ENCODE data around the gene DDX49.
"Not testable (repeated sequence)": the region's sequence is repeated elsewhere in the genome, so short reads cannot be mapped to it uniquely, and the experiment has no call there.

DDX49 gene

GRCh38 chr19:18948075-18948975, 28.8 kb downstream of the DDX49 start:
- no peak for DNase-seq (ENCODE audit: extremely low spot score)
- POLR2A ChIA-PET: no interaction called here
- CTCF ChIA-PET: interaction anchor here (0.6 to 0.7 kb wide), 2 partner anchors 10 to 22 kb away, joined by 3 read pairs; no protein-coding TSS in a partner anchor
- TF ChIP-seq FOXA1 (IDR thresholded peaks at IDR 0.05): no peak

GRCh38 chr19:18948976-18949356, 29.5 kb downstream of the DDX49 start:
- DNase-seq (ENCODE audit: extremely low spot score): no peak
- ChIA-PET CTCF (interaction anchor here (0.6 to 1.1 kb wide), 2 partner anchors 38 to 318 kb away, joined by 4 read pairs; no protein-coding TSS in a partner anchor), POLR2A (no interaction called here)
- TF ChIP-seq HDGF (IDR thresholded peaks at IDR 0.05; ENCODE audit: borderline replicate concordance) (no peak), FOXM1 (IDR thresholded peaks at IDR 0.05; ENCODE audit: borderline replicate concordance) (no peak), BHLHE40 (IDR thresholded peaks at IDR 0.05; ENCODE audit: borderline replicate concordance) (no peak), L3MBTL2 (conservative IDR thresholded peaks at IDR 0.05) (no peak)

DNA sequence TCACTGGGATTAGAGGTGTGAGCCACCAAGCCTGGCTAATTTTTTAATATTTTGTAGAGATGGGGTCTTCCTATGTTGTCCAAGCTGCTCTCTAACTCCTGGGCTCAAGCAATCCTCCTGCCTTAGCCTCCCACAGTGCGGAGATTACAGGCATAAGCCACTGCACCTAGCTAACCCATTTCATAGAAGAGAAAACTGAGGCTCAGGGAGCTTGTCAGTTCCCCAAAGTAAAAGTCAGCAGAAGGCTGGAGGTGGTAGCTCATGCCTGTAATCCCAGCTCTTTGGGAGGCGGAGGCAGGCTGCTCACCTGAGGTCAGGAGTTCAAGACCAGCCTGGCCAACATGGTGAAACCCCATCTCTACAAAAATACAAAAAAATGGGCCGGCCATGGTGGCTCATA, 30.3 kb downstream of the DDX49 start:
- CTCF ChIA-PET: interaction anchor here (0.6 to 1.1 kb wide), 2 partner anchors 37 to 319 kb away, joined by 4 read pairs; no protein-coding TSS in a partner anchor
- POLR2A ChIA-PET: no interaction called here
- TF ChIP-seq L3MBTL2 (conservative IDR thresholded peaks at IDR 0.05) (no peak), FOXA1 (IDR thresholded peaks at IDR 0.05) (no peak), TARDBP (IDR thresholded peaks at IDR 0.05) (no peak), BHLHE40 (IDR thresholded peaks at IDR 0.05; ENCODE audit: borderline replicate concordance) (no peak), ELF4 (IDR thresholded peaks at IDR 0.05) (no peak), FOXK2 (IDR thresholded peaks at IDR 0.05) (no peak), HDGF (IDR thresholded peaks at IDR 0.05; ENCODE audit: borderline replicate concordance) (no peak), NFRKB (IDR thresholded peaks at IDR 0.05) (no peak), CTBP1 (IDR thresholded peaks at IDR 0.05; ENCODE audit: borderline replicate concordance) (no peak), ZNF384 (IDR thresholded peaks at IDR 0.05) (no peak), FOXM1 (IDR thresholded peaks at IDR 0.05; ENCODE audit: borderline replicate concordance) (no peak), ARNT (IDR thresholded peaks at IDR 0.05) (no peak), SUZ12 (IDR thresholded peaks at IDR 0.05) (no peak), LEF1 (IDR thresholded peaks at IDR 0.05; ENCODE audit: borderline replicate concordance) (no peak), SP1 (IDR thresholded peaks at IDR 0.05) (no peak)
- TF ChIP-seq, protein P1, sequence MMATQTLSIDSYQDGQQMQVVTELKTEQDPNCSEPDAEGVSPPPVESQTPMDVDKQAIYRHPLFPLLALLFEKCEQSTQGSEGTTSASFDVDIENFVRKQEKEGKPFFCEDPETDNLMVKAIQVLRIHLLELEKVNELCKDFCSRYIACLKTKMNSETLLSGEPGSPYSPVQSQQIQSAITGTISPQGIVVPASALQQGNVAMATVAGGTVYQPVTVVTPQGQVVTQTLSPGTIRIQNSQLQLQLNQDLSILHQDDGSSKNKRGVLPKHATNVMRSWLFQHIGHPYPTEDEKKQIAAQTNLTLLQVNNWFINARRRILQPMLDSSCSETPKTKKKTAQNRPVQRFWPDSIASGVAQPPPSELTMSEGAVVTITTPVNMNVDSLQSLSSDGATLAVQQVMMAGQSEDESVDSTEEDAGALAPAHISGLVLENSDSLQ (IDR thresholded peaks at IDR 0.05): no peak
- DNase-seq (ENCODE audit: extremely low spot score): no peak

GRCh38 chr19:18951721-18952281, 32.3 kb downstream of the DDX49 start:
- no peak for DNase-seq (ENCODE audit: extremely low spot score)
- no peak for TF ChIP-seq SP1 (IDR thresholded peaks at IDR 0.05)
- no peak for TF ChIP-seq FOXM1 (IDR thresholded peaks at IDR 0.05; ENCODE audit: borderline replicate concordance)
- no peak for TF ChIP-seq BHLHE40 (IDR thresholded peaks at IDR 0.05; ENCODE audit: borderline replicate concordance)
- no peak for TF ChIP-seq SUZ12 (IDR thresholded peaks at IDR 0.05)
- 0 out of 2 replicates have a peak, but pooled peaks have one; percentile 19 for TF ChIP-seq ZNF384 (IDR thresholded peaks at IDR 0.05)
- no peak for TF ChIP-seq TARDBP (IDR thresholded peaks at IDR 0.05)
- TF ChIP-seq FOXA1 (IDR thresholded peaks at IDR 0.05): no peak
- ChIA-PET POLR2A (no interaction called here), CTCF (no interaction called here)

GRCh38 chr19:18952364-18953003, 33.0 kb downstream of the DDX49 start:
- CTCF ChIA-PET; DNase-seq (ENCODE audit: extremely low spot score): not testable (repeated sequence)

GRCh38 chr19:18954094-18954493, 34.6 kb downstream of the DDX49 start:
- POLR2A ChIA-PET: no interaction called here
- DNase-seq (ENCODE audit: extremely low spot score): no peak
- TF ChIP-seq BHLHE40 (IDR thresholded peaks at IDR 0.05; ENCODE audit: borderline replicate concordance): no peak
- TF ChIP-seq LEF1 (IDR thresholded peaks at IDR 0.05; ENCODE audit: borderline replicate concordance): no peak
- no peak for TF ChIP-seq FOXM1 (IDR thresholded peaks at IDR 0.05; ENCODE audit: borderline replicate concordance)
- TF ChIP-seq TARDBP (IDR thresholded peaks at IDR 0.05): no peak
- TF ChIP-seq CTBP1 (IDR thresholded peaks at IDR 0.05; ENCODE audit: borderline replicate concordance): no peak
- TF ChIP-seq SP1 (IDR thresholded peaks at IDR 0.05): no peak
- TF ChIP-seq HDGF (IDR thresholded peaks at IDR 0.05; ENCODE audit: borderline replicate concordance): no peak
- TF ChIP-seq ZNF384 (IDR thresholded peaks at IDR 0.05): no peak
- TF ChIP-seq, protein P1 (IDR thresholded peaks at IDR 0.05): no peak
- TF ChIP-seq SUZ12 (IDR thresholded peaks at IDR 0.05): no peak
- TF ChIP-seq FOXA1 (IDR thresholded peaks at IDR 0.05): no peak
- no peak for TF ChIP-seq FOXK2 (IDR thresholded peaks at IDR 0.05)
- TF ChIP-seq ARNT (IDR thresholded peaks at IDR 0.05): no peak
- no peak for TF ChIP-seq L3MBTL2 (conservative IDR thresholded peaks at IDR 0.05)
- CTCF ChIA-PET: no interaction called here

More at GRCh38 chr19:18952364-18953003, 33.0 kb downstream of the DDX49 start:
- POLR2A ChIA-PET: not testable (repeated sequence)

- ChIA-PET POLR2A (no interaction called here), CTCF (interaction anchor here (1.0 kb wide), 1 partner anchor 29 kb away, joined by 3 read pairs; no protein-coding TSS in a partner anchor)
- no peak for TF ChIP-seq ARNT (IDR thresholded peaks at IDR 0.05)
- TF ChIP-seq BHLHE40 (IDR thresholded peaks at IDR 0.05; ENCODE audit: borderline replicate concordance): no peak
- TF ChIP-seq HDGF (IDR thresholded peaks at IDR 0.05; ENCODE audit: borderline replicate concordance): no peak
- no peak for TF ChIP-seq L3MBTL2 (conservative IDR thresholded peaks at IDR 0.05)
- no peak for TF ChIP-seq ZNF384 (IDR thresholded peaks at IDR 0.05)
- TF ChIP-seq SUZ12 (IDR thresholded peaks at IDR 0.05): no peak
- no peak for TF ChIP-seq TARDBP (IDR thresholded peaks at IDR 0.05)
- no peak for TF ChIP-seq FOXK2 (IDR thresholded peaks at IDR 0.05)
- TF ChIP-seq LEF1 (IDR thresholded peaks at IDR 0.05; ENCODE audit: borderline replicate concordance): no peak
- TF ChIP-seq NFRKB (IDR thresholded peaks at IDR 0.05): no peak
- no peak for TF ChIP-seq ELF4 (IDR thresholded peaks at IDR 0.05)
- TF ChIP-seq, protein P1 (IDR thresholded peaks at IDR 0.05): no peak
- no peak for TF ChIP-seq FOXA1 (IDR thresholded peaks at IDR 0.05)
- no peak for TF ChIP-seq SP1 (IDR thresholded peaks at IDR 0.05)
- TF ChIP-seq CTBP1 (IDR thresholded peaks at IDR 0.05; ENCODE audit: borderline replicate concordance): no peak
- no peak for TF ChIP-seq FOXM1 (IDR thresholded peaks at IDR 0.05; ENCODE audit: borderline replicate concordance)
- DNase-seq (ENCODE audit: extremely low spot score): no peak
These were observed 35.5 kb downstream of the DDX49 start for GRCh38 chr19:18955042-18955441.

All from HEK293T (cell line).